RWPE1 (cell line): ENCODE results near the gene EHD4.

ENCODE experiments used
- CTCF ChIA-PET: fragments of 350-600 bp; sonication (Branson Sonifier 250); formaldehyde crosslinking; extraction: SDS; loops from one replicate; lab custom pipeline; 2021; lab: Yijun Ruan, JAX
- POLR2A ChIA-PET: fragments of 400-600 bp; formaldehyde crosslinking; extraction: SDS; loops from one replicate; lab custom pipeline; 2020; ENCODE audit warnings: antibody characterized with exemption; ENCODE audit not compliant: low non-redundant PET; lab: Yijun Ruan, JAX
- DNase-seq: peaks from one replicate; pipeline ENCODE4 v3.0.0; 2012; ENCODE audit warnings: low spot score
- H3K27ac ChIP-seq: fragments of 450-650 bp; 2 replicates; pipeline ENCODE4 v1.5.1; 2017
- TF ChIP-seq, protein P1 (sequence below): fragments of 450-650 bp; conservative IDR thresholded peaks from 2 replicates; pipeline ENCODE4 v1.5.1; 2017; ENCODE audit warnings: low read depth, mild to moderate bottlenecking

Gene EHD4

DNA sequence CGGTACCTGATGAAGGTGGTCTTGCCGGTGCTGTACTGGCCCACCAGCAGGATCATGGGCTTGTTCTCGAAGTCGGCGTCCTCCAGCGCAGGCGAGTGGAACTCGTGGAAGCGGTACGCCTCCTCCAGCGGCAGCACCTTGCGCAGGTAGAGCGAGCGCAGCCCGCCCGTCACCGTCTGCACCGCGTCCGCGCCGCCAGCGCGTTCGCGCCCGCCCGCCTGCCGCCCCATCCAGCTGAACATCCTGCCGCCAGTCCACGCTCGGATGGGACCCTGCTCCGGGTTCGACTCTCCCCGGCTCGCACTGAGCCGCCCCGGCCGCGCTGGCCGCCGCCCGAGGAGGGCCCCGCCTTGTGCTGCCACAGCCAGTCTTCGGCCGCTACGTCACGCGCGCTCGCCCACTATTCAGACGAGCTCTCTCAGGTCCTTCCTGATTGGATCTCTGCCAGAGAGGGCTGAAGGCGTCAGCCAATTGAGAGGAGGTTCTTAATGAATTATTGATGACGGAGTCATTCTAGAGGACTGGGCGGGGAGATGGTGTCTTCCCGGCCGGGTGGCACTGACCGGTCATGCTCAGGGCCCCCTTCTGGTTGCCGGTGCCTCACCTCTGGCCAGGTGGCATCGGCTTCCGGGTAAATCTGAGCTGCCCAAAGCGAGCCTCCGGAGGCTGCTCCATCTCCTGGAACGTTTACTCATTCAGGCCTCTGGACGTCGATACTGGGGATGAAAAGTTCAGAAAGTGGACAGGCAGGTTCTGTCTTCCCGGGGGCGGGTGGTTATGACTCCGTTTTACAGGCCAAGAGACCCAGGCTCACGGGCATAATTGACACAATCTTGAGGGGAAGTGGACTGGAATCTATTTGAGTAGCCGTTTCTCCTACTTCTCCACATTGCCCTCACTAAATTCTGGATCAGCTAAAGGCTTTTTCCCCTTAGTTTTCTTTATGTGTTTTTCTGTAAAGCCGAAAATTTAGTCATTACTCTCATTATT is at the start of gene EHD4:
EHD4 (minus strand) TSS at position 305 of the 990 bp plus-strand sequence; CDS start at position 242, 63 bp downstream.
- TF ChIP-seq, protein P1, sequence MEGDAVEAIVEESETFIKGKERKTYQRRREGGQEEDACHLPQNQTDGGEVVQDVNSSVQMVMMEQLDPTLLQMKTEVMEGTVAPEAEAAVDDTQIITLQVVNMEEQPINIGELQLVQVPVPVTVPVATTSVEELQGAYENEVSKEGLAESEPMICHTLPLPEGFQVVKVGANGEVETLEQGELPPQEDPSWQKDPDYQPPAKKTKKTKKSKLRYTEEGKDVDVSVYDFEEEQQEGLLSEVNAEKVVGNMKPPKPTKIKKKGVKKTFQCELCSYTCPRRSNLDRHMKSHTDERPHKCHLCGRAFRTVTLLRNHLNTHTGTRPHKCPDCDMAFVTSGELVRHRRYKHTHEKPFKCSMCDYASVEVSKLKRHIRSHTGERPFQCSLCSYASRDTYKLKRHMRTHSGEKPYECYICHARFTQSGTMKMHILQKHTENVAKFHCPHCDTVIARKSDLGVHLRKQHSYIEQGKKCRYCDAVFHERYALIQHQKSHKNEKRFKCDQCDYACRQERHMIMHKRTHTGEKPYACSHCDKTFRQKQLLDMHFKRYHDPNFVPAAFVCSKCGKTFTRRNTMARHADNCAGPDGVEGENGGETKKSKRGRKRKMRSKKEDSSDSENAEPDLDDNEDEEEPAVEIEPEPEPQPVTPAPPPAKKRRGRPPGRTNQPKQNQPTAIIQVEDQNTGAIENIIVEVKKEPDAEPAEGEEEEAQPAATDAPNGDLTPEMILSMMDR: peak; percentile 64
- ChIA-PET CTCF (interaction anchor here (0.6 to 2.8 kb wide), 7 partner anchors 10 to 1362 kb away, joined by 3 to 10 read pairs (median 3); no protein-coding TSS in a partner anchor), POLR2A (interaction anchor here (1.6 kb wide), 1 partner anchor 133 kb away, joined by 3 read pairs; the partner anchor contains the start of gene PLA2G4B)
- H3K27ac ChIP-seq: peak within 1 kb of the TSS; percentile 80
- peak; percentile 99 for DNase-seq

- no peak overlapping the region for H3K27ac ChIP-seq
- CTCF ChIA-PET: interaction anchor here (0.6 to 0.9 kb wide), 3 partner anchors 20 to 63 kb away, joined by 3 to 5 read pairs (median 3); no protein-coding TSS in a partner anchor
- no peak for DNase-seq
- TF ChIP-seq, protein P1: no peak
- POLR2A ChIA-PET: interaction anchor here (0.6 to 0.9 kb wide), 2 partner anchors 36 to 263 kb away, joined by 3 to 6 read pairs; no protein-coding TSS in a partner anchor
Observed at GRCh38 chr15:42021593-42021992, 49.2 kb upstream of the EHD4 start.

DNA sequence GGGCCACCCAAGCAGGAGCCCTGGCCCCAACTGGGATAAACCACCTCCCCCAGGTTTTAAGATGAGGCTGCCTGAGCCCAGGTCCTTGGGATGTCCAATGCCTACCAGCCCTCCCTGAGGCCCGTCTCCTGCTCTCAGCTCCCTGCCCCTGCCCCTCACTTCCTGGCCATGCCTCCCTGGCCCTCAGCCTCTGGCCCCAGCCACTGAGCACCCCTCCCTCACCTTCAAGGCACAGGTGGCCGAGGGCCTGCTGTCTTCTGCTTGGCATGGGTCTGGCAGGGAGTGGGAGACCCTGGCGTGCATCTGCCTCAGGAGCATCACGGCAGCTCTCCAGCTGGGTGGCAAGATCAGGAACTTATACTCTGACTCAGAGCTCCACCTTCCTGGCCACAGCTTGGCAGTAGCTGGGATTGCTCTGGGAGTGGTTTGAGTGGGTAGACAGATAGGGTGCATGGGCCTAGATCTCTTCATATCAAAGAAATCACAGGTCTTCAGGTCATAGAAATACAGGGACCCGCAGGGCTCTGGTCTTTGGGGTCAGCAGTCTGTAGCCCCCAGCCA is 48.4 kb upstream of the EHD4 start, which contains the start of gene PLA2G4E:
PLA2G4E (minus strand) TSS at position 330 of the 561 bp plus-strand sequence; CDS start at position 318, 12 bp downstream.
- ChIA-PET CTCF (interaction anchor here (0.6 to 0.9 kb wide), 2 partner anchors 37 to 169 kb away, joined by 3 read pairs; no protein-coding TSS in a partner anchor), POLR2A (interaction anchor here (0.9 kb wide), 1 partner anchor 36 kb away, joined by 3 read pairs; no protein-coding TSS in a partner anchor)
- peak; percentile 46 for DNase-seq
- H3K27ac ChIP-seq: no peak within 1 kb of the TSS
- TF ChIP-seq, protein P1: no peak

DNA sequence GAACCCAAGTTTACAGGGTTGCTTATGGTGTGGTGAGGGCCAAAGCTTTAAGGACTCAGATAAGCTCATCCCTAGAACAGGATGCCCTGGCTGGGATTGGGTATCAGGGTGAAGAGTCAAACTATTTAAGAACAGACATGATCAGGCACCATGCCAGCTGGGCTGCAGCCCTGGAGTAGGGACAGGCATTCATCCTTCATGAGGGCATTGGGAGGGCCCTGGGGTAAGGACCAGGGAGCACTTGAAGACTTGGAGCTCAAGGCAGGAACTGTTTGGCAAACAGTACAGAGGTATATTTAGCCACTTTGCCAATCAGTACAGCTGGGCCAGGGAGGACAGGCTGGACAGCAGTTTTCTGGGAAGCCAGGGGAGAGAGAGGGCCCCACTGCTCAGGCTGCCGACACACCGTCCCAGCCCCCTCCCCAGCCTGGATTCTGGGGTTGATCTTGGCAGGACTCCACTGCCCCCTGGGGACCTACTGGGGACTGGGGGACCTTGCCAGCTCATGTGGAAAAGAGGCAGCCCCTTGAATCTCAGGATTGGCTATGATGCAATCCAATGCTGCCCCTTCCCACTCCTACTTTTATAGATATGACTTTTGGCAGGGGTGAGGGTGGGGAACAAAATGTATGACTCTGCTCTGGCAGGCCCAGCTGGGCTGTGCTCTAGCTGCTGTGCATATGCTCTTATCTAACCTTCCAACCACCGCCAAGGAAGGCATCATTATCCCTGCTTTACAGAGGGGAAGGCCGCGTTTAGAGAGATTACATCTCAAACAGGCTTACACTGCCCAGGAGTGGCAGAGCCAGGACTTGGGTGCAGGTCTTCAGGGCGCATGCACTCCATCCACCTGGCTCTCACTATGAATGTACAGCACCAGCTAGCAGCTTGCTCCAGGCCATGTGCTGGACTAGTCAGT is 46.2 kb upstream of the EHD4 start:
- POLR2A ChIA-PET: no interaction called here
- no peak overlapping the region for H3K27ac ChIP-seq
- TF ChIP-seq, protein P1: no peak
- no peak for DNase-seq
- CTCF ChIA-PET: interaction anchor here (0.6 kb wide), 2 partner anchors 17 to 358 kb away, joined by 3 read pairs; partner anchors contain the start of gene MGA

DNA sequence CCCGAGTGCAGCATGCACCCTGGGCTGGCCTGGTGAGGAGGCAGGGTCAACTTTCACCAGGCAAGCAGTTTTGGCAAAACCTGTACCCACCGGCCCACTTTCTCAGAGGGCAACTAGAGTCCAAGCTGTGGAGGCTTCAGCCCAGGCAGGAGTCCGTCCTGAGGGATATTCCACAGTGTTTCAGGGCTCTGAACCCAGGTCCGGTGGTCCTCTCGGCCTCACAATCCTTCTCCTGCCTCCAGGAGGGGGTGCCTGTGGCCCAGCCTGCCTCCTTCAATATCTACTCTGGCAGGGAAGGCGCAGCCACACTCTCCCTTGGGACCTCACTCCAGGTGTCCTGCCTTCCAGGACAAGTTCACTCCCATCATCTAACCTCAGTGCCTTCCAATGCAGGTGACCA is 44.6 kb upstream of the EHD4 start:
- H3K27ac ChIP-seq: no peak overlapping the region
- DNase-seq: no peak
- ChIA-PET CTCF (no interaction called here), POLR2A (no interaction called here)
- TF ChIP-seq, protein P1: no peak
